IPS DF 4.7 (cell line): Measurements from ENCODE around the gene TMEM200C.
A peak's percentile ranks its signal among the peaks of the same experiment; 100 is the strongest.
"Not testable (repeated sequence)": the region's sequence is repeated elsewhere in the genome, so short reads cannot be mapped to it uniquely, and the experiment has no call there.

ENCODE experiments used
- DNase-seq: peaks from one replicate; pipeline ENCODE4 v3.0.0-alpha.2; 2013; ENCODE audit warnings: low spot score; ENCODE audit errors: extremely low read depth

Gene TMEM200C

DNA sequence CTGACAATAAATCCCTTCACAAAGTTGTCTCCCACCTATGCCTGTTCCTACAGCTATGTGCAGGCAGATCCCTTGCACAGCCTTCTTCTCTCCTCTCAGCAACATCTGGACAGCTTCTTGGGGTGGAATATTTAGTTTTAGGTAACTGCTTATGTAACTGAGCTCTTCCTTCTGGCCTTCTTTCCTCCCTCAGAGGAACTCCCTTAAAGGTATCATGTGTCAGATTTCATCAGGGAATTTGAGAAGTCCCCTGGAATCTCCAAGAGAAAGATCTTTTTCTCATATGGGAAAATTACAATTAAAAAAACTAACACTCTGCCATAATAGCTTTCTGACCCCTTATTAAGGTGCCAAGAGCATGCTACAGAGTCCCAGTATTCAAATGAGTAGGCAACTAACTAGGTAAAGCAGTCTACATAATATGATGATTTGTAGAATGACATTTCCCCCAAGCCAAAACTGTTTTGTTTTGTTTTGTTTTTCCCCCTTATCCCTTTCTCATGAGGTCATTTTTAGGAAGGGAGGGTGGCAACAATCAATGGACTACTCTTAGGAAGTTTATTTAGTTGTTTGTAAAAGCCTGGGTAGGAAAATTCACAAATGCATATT is 2.4 kb downstream of the TMEM200C start:
- DNase-seq, result no peak

DNA sequence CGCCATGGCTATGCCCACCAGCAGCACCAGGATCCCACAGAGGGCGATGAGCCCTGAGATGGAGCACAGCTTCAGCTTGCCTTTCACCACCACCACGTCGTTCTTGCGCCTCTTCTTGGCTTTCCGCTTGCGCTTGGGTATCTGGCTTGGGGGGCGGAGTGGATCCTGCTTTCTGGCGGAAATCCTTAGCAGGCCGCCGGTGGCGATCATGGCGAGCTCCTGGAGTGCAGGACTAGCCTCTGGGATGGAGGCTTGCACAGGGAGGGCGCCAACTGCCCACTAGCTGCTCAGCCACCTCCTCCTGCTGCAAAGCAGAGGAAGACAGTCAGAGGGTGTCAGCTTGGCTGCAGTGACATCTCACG is 3.5 kb downstream of the TMEM200C start:
- DNase-seq, result no peak

DNA sequence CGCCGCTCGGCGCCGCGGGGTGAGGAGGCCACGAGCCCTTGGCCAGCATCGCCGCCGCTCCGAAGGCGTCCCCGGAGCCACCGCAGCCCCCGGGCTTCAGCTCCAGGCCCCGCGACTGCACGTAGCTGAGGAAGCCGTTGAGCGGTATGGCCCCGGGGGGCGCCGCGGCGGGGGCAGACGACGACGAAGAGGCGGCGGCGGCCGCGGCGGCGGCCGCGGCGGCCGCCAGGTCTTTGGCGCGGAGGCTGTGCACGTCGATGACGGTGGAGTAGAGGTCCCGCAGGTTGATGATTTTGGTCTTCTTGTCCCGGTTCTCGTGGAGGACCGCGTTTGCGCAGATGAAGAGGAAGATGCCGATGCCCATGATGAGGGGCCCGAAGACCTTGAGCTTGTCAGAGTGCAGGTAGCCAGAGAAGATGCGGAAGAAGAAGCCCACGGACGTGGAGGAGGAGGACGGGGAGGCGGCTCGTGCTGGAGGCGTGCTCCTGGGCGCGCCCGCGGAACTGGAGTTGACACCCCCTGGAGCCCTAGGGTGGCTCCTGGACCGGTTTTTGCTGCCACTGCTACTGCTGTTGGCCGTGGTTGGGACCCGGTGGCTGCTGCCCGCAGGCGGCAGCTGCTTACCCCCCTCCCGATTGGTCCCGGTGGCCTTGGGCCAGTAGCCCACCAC is 4.0 kb downstream of the TMEM200C start:
- DNase-seq, result no peak

DNA sequence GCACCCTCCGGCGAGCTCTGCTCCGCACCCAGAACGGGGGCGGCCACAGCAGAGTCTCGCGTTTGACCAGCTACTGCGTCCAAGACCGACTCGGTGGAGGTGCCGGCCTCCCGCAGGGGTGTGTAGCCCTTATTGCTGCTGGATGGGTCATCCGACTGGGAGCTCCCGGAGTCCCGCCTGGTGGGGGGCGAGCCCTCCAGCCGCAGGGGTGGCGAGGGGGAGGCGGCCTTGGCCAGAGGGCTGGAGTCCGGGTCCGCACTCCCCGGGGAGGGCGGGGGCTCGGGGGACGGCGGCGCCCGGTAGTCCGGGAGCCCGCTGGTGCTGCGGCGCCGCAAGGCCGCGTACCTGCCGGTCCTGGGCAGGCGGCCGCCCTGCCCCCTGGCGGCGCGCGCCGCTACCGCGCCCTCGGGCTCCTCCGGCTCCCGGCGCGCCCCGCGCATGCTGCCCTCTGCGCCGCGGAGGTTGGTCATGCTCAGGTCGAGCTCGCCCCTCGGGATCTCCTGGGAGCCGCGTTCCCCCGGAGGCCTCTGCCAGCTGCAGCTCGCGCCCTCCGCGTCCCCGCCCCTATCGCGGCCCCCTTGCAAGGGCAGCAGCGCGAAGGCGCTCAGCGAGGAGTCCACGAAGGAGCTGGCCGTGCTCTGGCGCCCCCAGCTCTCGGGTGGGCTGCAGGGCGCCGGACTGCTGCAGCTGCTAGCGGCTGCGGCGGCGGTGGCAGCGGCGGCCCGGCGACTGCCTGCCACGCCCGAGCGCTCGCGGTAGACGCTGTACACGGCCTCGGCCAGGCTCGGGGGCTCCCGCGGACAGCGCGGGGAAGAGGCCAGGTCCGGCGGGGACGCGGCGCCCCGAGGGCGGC is 4.8 kb downstream of the TMEM200C start:
- DNase-seq, result no peak

DNA sequence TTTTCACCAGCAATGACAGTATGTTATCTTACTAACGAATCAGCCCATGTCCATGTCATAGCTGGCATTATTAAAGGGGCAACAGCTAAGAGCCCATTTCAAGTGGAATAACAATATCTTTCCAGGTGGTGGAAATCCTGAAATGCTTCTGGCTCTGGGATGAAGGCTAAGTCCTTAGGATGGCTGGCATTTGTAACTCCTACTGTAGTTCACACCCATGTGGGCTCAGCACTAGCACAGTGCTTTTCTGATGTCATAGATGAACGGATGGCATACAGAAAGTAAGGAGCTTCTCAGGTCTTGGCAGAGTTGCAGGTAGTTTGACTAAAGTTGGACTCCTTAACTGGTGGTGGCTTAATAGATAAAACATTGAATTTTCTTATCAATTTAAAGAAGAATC is 10.0 kb downstream of the TMEM200C start:
- DNase-seq, result no peak

DNA sequence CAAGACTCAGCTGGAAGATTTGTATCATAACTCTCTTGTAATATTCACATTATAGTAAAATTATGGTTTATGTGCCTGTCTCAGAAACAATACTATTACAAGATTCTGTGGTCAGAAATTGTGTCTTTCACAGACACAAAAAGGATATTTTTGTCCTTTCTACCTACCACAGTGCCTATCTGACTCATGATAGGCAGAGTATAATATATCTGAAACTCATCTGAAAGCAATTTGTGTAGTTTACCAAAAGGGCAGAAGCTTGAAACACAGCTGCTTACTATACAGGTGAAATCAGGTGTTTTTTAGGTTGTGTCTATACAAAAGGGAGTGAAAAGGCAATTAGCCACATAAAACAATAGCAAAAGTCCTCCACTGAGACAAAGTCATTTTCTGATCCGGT is 10.9 kb downstream of the TMEM200C start:
- no peak for DNase-seq

DNA sequence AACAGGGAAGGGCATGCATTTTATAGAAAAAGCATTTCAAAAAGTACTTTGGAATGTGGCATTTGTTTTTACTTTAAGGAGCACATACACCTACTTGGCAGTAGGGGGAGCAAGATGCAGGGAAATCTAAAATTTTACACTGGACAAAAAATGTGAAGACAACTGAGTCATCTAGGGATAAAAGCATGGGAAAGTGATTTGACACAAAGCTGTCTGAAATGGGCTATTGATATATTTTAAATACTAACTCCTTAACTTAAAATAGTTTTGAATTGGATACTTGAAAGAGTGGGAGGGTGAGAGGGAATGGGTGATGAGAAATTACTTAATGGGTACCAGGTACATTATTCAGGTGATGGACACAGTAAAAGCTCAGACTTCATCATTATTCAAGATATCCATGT is 15.8 kb downstream of the TMEM200C start:
- DNase-seq, result no peak

DNA sequence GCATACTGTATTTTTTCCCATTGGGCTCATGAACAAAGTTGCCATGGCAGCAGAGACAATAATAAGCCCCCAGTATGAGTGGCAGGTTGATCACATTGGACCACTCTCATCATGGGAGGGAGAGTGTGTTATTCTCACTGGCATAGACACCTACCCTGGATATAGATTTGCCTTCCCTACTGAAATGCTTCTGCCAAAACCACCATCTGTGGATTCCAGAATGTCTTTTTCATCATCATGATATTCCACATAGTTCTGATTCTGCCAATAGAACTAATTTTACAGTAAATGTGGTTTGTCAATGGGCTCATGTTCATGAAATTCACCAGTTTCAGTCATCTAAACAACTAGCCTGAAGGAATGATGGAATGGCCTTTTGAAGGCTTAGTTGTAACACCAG is 18.4 kb downstream of the TMEM200C start:
- DNase-seq, result no peak

DNA sequence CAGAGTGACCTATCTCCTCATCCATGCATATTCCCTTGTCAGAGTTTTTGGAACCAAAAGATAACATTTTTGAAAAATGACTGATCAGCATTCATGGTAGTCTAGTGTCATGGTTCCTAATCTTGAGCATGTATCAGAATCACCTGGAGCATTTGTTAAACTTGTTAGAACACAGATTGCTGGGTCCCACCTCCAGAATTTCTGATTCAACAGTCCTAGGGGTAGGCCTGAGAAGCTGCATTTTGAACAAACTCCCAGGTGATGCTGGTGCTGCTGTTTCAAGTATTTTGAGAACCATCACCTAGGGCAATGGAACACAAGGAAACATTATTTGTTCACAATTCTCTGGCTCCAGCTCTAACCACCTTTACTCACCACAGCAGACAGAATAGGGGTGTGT is 21.0 kb downstream of the TMEM200C start:
- no peak for DNase-seq

DNA sequence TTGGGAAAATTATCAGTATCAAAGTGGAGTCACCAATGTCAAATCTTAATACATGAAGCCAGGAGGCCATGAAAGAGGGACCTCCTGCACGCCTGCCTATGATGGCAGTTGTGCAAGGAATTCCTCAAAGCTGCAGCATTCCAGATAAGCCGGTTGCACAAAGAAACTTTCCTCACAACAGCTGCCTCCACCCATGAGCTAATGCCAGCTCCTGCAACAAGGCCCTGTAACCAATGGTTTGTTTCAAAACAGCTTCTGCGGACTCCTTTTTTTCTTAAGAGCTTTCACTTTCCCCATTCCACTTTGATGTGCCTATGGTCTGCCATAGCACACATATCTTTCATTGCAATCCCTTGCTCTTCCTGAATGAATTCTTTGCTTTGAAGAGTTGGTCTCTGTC is 22.4 kb downstream of the TMEM200C start:
- no peak for DNase-seq

DNA sequence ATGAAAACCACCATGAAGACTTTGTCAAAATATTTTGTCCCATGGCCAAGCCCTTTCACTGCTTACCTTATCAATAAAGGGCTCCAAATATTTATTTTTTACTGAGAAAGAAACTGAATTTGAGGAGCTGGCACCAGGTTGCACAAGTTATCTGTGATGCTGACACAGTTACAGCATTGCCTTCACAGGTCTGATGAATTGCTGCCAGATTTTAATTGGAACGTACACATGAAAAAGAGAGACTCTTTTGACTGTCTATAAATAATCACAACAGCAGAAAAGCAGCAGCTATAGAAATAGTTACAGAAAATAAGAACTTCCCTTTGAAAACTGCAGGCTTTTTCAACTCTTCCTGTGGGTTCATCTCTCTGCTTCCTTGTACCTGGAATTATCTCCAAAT is 23.9 kb downstream of the TMEM200C start:
- no peak for DNase-seq

DNA sequence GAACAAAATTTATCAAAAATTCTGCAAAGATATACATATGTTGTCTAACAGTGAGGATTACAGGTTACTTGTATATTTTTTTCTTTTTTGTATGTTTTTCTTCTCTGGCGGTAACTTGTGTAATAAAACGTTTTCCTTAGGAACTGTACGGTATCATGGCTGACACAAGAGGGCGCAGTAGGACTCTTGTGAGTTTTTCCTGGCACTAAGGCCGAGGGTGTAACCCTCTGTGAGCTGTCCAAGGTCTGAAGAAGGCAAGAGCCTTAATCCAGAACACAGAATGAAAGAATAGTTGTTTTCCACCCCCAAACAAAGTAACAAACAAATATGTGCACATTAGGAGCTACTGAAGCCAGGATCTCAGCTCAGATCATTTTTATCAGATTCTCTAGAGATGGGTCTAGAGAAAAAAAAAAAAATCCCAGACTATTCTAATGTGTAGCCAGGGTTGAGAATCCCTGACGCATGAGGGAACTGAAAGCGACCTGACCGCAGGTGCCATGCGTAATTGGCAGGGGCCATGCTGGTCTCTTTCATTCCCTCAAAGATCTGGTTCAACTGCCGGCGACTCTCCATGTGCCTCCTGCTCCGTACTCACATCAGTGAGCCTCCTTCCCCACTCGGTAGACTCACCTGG is 27.0 kb downstream of the TMEM200C start:
- peak; percentile 85 for DNase-seq

DNA sequence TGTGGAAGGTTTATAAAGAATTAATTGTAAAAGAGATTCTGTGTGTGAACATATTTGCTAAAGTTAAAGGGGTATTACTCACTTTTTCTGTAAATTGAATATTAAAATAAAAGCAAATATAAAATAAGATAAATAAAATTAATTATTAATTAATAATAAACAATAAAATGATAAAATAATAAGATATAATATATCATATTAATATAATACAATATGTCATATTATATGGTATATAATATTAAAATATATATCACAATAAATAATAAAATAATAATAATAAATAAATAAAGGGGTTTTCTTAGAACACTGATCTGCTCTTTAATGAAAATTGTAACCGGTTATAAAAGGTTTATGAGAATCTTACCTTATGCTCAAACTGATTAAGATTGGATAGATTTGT is 29.8 kb downstream of the TMEM200C start:
- DNase-seq, result no peak

DNA sequence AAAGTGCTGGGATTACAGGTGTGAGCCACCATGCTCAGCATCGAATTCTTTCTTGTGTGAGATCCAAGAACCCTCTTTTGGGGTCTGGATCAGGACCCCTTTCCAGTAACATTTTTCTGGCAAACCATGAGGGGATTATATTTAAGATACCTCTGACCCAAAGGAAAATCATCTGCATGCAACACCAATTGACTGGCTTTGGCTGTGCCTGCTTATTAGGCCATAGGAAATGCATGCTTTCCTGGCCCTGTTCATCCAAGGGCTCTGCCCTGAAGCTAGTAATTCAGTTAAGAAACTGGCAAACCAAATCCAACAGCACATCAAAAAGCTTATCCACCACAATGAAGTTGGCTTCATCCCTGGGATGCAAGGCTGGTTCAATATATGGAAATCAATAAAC is 33.2 kb downstream of the TMEM200C start:
- not testable (repeated sequence) for DNase-seq

DNA sequence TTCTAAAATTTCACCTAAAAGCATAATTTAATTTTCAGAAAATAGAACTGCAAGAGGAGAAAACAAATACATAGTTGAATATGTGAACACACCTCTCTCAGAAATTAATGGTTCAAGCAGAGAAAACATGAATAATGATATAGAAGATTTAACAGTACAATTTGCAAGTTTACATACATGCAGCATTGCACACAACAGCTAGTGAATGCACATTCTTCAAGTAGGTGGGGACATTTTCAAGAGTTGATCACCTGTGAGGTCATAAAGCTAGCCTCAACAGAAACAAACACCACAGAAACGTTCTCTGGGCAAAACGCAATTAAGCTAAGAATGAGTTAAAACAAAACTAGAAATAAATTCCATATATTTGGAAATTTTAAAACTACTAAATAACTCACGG is 38.1 kb downstream of the TMEM200C start:
- DNase-seq, result no peak

DNA sequence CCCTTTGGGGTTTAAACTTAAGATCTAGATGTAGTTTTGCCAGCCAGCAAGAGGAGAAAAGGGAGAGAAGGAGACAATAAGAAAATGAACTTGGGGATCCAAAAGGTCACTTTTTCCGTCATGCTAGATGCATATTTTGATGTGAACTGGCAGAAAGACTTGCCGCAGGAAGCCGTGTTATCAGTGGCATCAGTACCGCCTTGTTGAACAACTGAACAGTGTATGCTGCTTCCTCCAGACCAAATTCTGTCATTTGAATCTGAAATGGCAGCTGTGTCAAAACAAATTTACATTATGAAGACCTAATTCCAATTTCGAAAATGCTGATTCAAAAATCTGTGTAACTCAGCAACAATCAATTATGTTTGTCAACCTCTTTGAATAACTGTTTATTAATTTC is 42.1 kb downstream of the TMEM200C start:
- DNase-seq, result no peak

DNA sequence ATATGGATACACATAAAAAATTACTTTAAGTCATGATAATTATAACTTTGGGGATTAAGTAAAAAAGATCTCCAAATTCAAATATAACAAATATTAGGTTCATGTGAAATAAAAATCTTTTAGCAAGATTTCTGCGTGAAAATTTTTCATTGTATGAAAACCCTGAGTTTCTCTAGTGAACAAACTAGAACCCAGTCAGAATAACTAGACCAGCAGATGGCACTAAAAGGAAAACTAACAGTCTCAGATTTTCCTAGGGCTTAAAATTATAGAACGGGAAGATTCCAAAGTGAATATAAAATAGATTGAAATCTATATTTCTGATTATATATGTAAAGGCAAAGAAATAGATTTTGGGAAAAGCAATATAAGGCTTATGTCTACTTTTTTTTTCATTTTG is 43.3 kb downstream of the TMEM200C start:
- no peak for DNase-seq

DNA sequence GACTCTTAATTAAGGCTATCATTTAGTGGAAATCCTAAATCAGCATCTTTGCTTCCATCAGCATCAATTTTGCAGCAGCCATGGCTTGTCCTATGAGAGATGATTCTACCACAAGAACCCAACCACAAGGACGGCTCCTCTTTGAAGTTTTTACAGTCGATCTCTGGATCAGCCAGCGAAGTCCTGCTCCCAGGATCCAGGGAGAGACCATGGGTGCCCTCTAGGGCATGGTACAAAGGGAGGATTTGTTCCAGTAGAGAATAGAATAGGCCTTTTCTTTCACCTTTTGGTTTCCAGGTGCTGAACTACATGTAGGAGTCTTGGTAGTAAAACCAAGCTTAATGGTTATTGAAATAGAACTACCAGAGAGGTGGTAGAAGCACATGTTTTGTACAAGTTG is 52.7 kb downstream of the TMEM200C start:
- DNase-seq, result no peak

DNA sequence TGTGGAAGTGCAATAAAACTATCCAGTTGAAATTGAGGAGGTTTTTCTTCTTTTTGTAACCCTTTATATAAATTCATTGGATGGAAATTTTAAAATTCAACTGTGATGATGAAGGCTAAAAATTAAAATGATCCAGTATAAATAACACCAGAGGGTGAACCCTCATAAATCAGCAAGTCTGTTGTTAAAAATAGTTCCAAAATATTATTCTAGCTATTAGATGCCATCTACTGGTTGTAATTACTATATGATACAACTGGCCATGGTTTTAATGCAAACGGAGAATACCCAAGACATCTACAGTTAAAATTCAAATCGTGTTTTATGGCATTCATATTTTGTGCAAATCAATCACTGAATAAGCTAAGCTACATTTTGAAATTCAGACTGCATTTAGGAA is 53.8 kb downstream of the TMEM200C start:
- no peak for DNase-seq

DNA sequence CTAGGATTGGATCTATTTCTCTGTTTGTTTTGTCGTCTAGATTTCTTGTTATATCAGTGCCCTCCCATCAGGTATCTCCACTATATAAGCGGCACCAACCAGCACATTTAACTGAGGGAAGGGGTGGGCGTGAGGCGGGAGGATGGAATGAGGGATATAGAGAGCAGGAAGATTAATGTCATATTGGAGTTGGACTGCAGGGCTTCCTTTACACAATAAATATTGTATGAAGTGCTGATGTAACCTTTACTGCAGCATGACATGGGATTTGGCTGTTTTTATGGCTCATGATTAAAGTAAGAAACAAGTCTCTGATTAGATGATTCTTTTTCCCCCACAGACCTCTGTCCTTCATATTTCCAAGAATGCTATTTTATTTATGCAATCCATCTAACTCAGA is 54.8 kb downstream of the TMEM200C start:
- DNase-seq, result no peak

DNA sequence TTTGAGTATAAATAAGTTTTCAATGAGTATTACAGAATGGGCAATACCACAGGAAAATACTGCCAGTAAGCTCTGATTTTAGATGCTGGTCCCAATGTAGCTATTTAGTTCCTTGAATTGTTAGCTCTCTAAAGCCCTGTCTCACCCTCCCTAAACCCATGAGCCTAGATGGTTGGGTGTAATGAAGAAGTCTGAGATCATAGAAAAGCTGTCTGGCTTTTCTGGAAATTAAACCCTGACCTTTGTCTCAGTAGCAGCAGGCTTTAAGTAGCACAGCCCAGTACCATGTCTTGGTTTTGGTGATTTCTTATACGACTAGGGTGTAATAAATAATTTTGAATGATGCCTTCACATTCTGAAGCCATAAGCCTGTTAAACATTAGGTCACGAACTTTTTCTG is 55.3 kb downstream of the TMEM200C start:
- DNase-seq, result no peak

DNA sequence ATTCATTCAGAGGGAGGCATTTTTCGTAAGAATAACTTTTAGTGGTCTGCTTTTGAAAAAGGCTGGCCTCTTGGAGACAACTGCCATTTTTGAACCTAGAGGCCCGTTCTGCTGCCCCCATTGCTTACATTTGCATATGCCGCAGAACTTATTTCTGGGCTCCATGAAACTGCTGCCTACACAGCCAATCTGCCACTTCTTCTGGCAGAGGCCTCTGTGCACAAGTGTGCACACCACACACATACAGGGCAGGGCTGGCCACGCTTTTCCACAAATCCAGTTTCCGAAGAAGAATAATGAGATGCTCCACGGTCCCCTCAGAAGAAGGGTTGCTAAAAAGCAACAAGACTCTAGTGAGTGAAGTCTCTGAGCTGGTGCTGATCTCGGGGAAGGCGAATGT is 56.2 kb downstream of the TMEM200C start:
- no peak for DNase-seq
